ENCODE data around the gene CPZ.

GRCh38 chr4:8585186-8585585, 7.4 kb upstream of the CPZ start:
- TF ChIP-seq POLR2A (IDR thresholded peaks at IDR 0.05) (no peak), CTCF (IDR thresholded peaks at IDR 0.05) (no peak)

Data from adrenal gland (tissue), 5 donors.